DOHH2 (cell line): ENCODE results near the gene TREM1.

ENCODE experiments used
- H3F3A ChIP-seq: fragments of 200-600 bp; sonication (generic), shearing (Covaris generic); 2 replicates; pipeline ENCODE4 v1.6.0; 2016; ENCODE audit warnings: antibody characterized with exemption, mild to moderate bottlenecking; ENCODE audit not compliant: control insufficient read depth, insufficient read depth
- H3K27ac ChIP-seq: fragments of 200-600 bp; sonication (generic); 2 replicates; pipeline ENCODE4 v1.5.1; 2014; ENCODE audit warnings: low read depth, mild to moderate bottlenecking, low read length, moderate library complexity
- H3K27me3 ChIP-seq: fragments of 200-600 bp; sonication (generic); 2 replicates; pipeline ENCODE4 v1.6.1; 2014; ENCODE audit warnings: mild to moderate bottlenecking, low read length, mixed read lengths; ENCODE audit not compliant: control insufficient read depth
- H3K36me3 ChIP-seq: fragments of 200-600 bp; sonication (generic); 2 replicates; pipeline ENCODE4 v1.6.1; 2014; ENCODE audit warnings: mild to moderate bottlenecking, low read length, moderate library complexity, mixed read lengths; ENCODE audit not compliant: control insufficient read depth
- H3K4me1 ChIP-seq: fragments of 200-600 bp; sonication (generic); 2 replicates; pipeline ENCODE4 v1.6.1; 2014; ENCODE audit warnings: mild to moderate bottlenecking, low read length, mixed read lengths; ENCODE audit not compliant: control insufficient read depth
- H3K4me2 ChIP-seq: fragments of 200-600 bp; sonication (generic); 2 replicates; pipeline ENCODE4 v1.6.0; 2014; ENCODE audit warnings: mild to moderate bottlenecking, low read length, moderate library complexity
- H3K4me3 ChIP-seq: fragments of 200-600 bp; sonication (generic); 2 replicates; pipeline ENCODE4 v1.5.1; 2014; ENCODE audit warnings: mild to moderate bottlenecking, low read length, mixed read lengths
- H3K79me2 ChIP-seq: fragments of 200-600 bp; sonication (generic); 2 replicates; pipeline ENCODE4 v1.6.1; 2014; ENCODE audit warnings: mild to moderate bottlenecking, low read length, mixed read lengths; ENCODE audit not compliant: control insufficient read depth
- H3K9me2 ChIP-seq: fragments of 200-600 bp; sonication (generic); replicated peaks from 2 replicates; pipeline ENCODE4 v1.6.1; 2014; ENCODE audit warnings: mild to moderate bottlenecking, low read length, mixed read lengths; ENCODE audit not compliant: control insufficient read depth
- H3K9me3 ChIP-seq: fragments of 200-600 bp; sonication (generic); 2 replicates; pipeline ENCODE4 v1.6.1; 2014; ENCODE audit warnings: antibody characterized with exemption, low read length, mixed read lengths; ENCODE audit not compliant: control insufficient read depth, insufficient read depth
- H4K20me1 ChIP-seq: fragments of 200-600 bp; sonication (generic); 2 replicates; pipeline ENCODE4 v1.6.0; 2014; ENCODE audit warnings: low read depth, mild to moderate bottlenecking, antibody characterized with exemption, low read length, moderate library complexity; ENCODE audit not compliant: control insufficient read depth, insufficient read depth
- CTCF ChIP-seq: fragments of 200-600 bp; sonication (generic); IDR thresholded peaks from one replicate; pipeline ENCODE4 v1.5.1; 2014; ENCODE audit warnings: antibody characterized with exemption, mild to moderate bottlenecking, low read depth, low read length; ENCODE audit not compliant: poor library complexity, severe bottlenecking
- EZH2phosphoT487 ChIP-seq: fragments of 200-600 bp; sonication (generic); IDR thresholded peaks from 2 replicates; pipeline ENCODE4 v1.6.1; 2017; ENCODE audit warnings: borderline replicate concordance, mild to moderate bottlenecking, antibody characterized with exemption, low read length, moderate library complexity, mixed read lengths

TREM1 gene

GRCh38 chr6:41257369-41258195 is 28.9 kb downstream of the TREM1 start:
- TF ChIP-seq EZH2phosphoT487, result no peak
- TF ChIP-seq CTCF, result no peak
- no peak overlapping the region for H3K27ac ChIP-seq
- H3F3A ChIP-seq, result no peaks in the 10 kb centered on the region
- no peaks in the 10 kb centered on the region for H3K79me2 ChIP-seq
- H3K36me3 ChIP-seq, result no peaks in the 10 kb centered on the region
- H3K9me2 ChIP-seq, result no peaks in the 10 kb centered on the region
- no peaks in the 10 kb centered on the region for H3K4me1 ChIP-seq
- H3K9me3 ChIP-seq, result no peaks in the 10 kb centered on the region
- peaks cover 5% of the 10 kb centered on the region; the same call in 1 of the 2 replicates for H3K27me3 ChIP-seq
- H4K20me1 ChIP-seq, result no peaks in the 10 kb centered on the region
- no peak overlapping the region for H3K4me2 ChIP-seq
- no peak overlapping the region for H3K4me3 ChIP-seq

GRCh38 chr6:41256383-41256782 is 30.1 kb downstream of the TREM1 start:
- Histone ChIP-seq H3K9me3 (no peaks in the 10 kb centered on the region), H3K4me3 (no peak overlapping the region), H3F3A (no peaks in the 10 kb centered on the region), H3K27ac (no peak overlapping the region), H3K4me2 (no peak overlapping the region), H3K9me2 (no peaks in the 10 kb centered on the region), H3K36me3 (no peaks in the 10 kb centered on the region), H3K27me3 (peaks cover 8% of the 10 kb centered on the region; the same call in 1 of the 2 replicates), H4K20me1 (no peaks in the 10 kb centered on the region), H3K4me1 (no peaks in the 10 kb centered on the region), H3K79me2 (no peaks in the 10 kb centered on the region)
- TF ChIP-seq EZH2phosphoT487 (no peak), CTCF (no peak)

- Histone ChIP-seq H3K79me2 (no peaks in the 10 kb centered on the region), H3K9me3 (no peaks in the 10 kb centered on the region), H4K20me1 (no peaks in the 10 kb centered on the region), H3K9me2 (no peaks in the 10 kb centered on the region), H3K27me3 (peaks cover 8% of the 10 kb centered on the region; the same call in 1 of the 2 replicates), H3K36me3 (no peaks in the 10 kb centered on the region), H3K27ac (no peak overlapping the region), H3K4me3 (no peak overlapping the region), H3K4me1 (no peaks in the 10 kb centered on the region), H3F3A (no peaks in the 10 kb centered on the region), H3K4me2 (no peak overlapping the region)
- TF ChIP-seq CTCF, result no peak
- TF ChIP-seq EZH2phosphoT487, result no peak
Observed at GRCh38 chr6:41255638-41256246, 30.7 kb downstream of the TREM1 start.
